ENCODE data around the gene DDX20.

DNA sequence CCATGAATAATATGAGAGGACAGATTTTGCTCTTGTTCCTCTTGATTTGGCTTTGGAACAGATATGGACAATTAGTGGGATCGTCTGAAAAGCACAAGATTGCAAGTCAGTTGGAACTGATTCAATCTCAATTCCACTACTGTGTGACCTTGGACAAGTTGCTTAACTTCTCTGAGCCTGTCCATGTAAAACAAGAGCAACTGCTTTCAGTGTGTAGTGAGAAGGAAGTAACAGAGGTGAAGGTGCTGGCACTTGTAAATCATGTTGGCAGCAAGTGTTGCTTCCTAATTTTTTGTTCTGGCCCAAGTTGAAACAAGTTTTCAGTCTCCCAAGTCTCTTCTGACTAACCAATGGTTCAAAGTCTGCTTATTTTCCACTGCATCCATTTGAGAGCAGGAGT, 31.8 kb upstream of the DDX20 start:
- TF ChIP-seq, protein P1, sequence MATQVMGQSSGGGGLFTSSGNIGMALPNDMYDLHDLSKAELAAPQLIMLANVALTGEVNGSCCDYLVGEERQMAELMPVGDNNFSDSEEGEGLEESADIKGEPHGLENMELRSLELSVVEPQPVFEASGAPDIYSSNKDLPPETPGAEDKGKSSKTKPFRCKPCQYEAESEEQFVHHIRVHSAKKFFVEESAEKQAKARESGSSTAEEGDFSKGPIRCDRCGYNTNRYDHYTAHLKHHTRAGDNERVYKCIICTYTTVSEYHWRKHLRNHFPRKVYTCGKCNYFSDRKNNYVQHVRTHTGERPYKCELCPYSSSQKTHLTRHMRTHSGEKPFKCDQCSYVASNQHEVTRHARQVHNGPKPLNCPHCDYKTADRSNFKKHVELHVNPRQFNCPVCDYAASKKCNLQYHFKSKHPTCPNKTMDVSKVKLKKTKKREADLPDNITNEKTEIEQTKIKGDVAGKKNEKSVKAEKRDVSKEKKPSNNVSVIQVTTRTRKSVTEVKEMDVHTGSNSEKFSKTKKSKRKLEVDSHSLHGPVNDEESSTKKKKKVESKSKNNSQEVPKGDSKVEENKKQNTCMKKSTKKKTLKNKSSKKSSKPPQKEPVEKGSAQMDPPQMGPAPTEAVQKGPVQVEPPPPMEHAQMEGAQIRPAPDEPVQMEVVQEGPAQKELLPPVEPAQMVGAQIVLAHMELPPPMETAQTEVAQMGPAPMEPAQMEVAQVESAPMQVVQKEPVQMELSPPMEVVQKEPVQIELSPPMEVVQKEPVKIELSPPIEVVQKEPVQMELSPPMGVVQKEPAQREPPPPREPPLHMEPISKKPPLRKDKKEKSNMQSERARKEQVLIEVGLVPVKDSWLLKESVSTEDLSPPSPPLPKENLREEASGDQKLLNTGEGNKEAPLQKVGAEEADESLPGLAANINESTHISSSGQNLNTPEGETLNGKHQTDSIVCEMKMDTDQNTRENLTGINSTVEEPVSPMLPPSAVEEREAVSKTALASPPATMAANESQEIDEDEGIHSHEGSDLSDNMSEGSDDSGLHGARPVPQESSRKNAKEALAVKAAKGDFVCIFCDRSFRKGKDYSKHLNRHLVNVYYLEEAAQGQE (IDR thresholded peaks at IDR 0.05; ENCODE audit: low read depth, low read length) = no peak
- TF ChIP-seq EZH2phosphoT487 (IDR thresholded peaks at IDR 0.05; ENCODE audit: borderline replicate concordance, low read depth) (no peak), MEF2A (IDR thresholded peaks at IDR 0.05; ENCODE audit: borderline replicate concordance, low read depth) (no peak), MXI1 (IDR thresholded peaks at IDR 0.05; ENCODE audit: low read depth, low read length) (no peak), EP300 (IDR thresholded peaks at IDR 0.05; ENCODE audit: borderline replicate concordance in 1 of 2, low read depth in 1 of 2, low read length in 1 of 2) (no peak), FOXM1 (IDR thresholded peaks at IDR 0.05; ENCODE audit: low read depth) (no peak), SMC3 (IDR thresholded peaks at IDR 0.05; ENCODE audit: low read depth, low read length) (no peak), TCF12 (IDR thresholded peaks at IDR 0.05) (no peak), RAD21 (IDR thresholded peaks at IDR 0.05; ENCODE audit: low read length) (no peak), NRF1 (IDR thresholded peaks at IDR 0.05; ENCODE audit: low read depth, low read length) (no peak), POLR2AphosphoS5 (IDR thresholded peaks at IDR 0.05; ENCODE audit: low read depth, low read length) (no peak)
- TF ChIP-seq, protein P2, sequence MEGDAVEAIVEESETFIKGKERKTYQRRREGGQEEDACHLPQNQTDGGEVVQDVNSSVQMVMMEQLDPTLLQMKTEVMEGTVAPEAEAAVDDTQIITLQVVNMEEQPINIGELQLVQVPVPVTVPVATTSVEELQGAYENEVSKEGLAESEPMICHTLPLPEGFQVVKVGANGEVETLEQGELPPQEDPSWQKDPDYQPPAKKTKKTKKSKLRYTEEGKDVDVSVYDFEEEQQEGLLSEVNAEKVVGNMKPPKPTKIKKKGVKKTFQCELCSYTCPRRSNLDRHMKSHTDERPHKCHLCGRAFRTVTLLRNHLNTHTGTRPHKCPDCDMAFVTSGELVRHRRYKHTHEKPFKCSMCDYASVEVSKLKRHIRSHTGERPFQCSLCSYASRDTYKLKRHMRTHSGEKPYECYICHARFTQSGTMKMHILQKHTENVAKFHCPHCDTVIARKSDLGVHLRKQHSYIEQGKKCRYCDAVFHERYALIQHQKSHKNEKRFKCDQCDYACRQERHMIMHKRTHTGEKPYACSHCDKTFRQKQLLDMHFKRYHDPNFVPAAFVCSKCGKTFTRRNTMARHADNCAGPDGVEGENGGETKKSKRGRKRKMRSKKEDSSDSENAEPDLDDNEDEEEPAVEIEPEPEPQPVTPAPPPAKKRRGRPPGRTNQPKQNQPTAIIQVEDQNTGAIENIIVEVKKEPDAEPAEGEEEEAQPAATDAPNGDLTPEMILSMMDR (IDR thresholded peaks at IDR 0.05) = no peak

All from SK-N-SH (cell line).